ENCODE results near the gene RELL2.

DNA sequence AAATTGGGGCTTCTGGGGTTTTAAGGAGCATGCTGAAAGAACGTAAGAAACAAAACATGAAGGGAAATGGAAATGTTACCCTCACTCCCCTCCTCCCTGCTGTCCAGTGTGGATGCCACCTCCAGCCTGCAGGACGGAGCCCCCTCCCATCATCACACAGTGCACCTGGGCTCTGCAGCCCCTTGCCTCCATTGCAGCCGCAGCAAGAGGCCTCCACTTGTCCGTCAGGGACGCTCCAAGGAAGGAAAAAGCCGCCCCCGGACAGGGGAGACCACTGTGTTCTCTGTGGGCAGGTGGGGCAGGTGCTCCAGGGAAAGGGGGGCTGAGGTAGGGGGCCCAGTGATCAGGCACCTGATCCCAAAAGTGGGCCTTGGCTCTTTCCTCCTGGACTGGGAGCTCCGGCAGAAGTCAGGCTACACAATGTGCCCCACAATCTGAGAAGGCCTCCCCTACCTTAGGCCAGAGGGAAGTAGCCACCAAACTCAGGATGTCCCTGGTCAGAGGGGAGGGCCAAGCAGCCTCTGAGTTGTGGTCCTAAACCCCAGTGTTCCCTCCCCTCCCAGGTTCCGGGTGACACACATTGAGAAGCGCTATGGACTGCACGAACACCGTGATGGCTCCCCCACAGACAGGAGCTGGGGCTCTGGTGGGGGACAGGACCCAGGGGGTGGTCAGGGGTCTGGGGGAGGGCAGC lies 2.7 kb downstream of the RELL2 start:
- TF ChIP-seq, protein P1, sequence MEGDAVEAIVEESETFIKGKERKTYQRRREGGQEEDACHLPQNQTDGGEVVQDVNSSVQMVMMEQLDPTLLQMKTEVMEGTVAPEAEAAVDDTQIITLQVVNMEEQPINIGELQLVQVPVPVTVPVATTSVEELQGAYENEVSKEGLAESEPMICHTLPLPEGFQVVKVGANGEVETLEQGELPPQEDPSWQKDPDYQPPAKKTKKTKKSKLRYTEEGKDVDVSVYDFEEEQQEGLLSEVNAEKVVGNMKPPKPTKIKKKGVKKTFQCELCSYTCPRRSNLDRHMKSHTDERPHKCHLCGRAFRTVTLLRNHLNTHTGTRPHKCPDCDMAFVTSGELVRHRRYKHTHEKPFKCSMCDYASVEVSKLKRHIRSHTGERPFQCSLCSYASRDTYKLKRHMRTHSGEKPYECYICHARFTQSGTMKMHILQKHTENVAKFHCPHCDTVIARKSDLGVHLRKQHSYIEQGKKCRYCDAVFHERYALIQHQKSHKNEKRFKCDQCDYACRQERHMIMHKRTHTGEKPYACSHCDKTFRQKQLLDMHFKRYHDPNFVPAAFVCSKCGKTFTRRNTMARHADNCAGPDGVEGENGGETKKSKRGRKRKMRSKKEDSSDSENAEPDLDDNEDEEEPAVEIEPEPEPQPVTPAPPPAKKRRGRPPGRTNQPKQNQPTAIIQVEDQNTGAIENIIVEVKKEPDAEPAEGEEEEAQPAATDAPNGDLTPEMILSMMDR (IDR thresholded peaks at IDR 0.05; ENCODE audit: poor library complexity): no peak
- TF ChIP-seq EZH2phosphoT487 (IDR thresholded peaks at IDR 0.05; ENCODE audit: low read depth, severe bottlenecking, unreplicated experiment) (no peak), EZH2 (IDR thresholded peaks at IDR 0.05; ENCODE audit: borderline replicate concordance) (no peak)

Data from hepatocyte (in vitro differentiated cells).